GM20000 (cell line): ENCODE results near the gene SNIP1.
"Not testable (repeated sequence)": the region's sequence is repeated elsewhere in the genome, so short reads cannot be mapped to it uniquely, and the experiment has no call there.

Source experiments
- DNase-seq: peaks from one replicate; pipeline ENCODE4 v3.0.0; 2012; ENCODE audit warnings: low spot score
- TF ChIP-seq, protein P1 (sequence below): IDR thresholded peaks from 2 replicates; pipeline ENCODE4 v1.5.1; 2012; ENCODE audit warnings: mild to moderate bottlenecking, control low read depth; ENCODE audit errors: extremely low read depth, missing control alignments

The SNIP1 gene

DNA sequence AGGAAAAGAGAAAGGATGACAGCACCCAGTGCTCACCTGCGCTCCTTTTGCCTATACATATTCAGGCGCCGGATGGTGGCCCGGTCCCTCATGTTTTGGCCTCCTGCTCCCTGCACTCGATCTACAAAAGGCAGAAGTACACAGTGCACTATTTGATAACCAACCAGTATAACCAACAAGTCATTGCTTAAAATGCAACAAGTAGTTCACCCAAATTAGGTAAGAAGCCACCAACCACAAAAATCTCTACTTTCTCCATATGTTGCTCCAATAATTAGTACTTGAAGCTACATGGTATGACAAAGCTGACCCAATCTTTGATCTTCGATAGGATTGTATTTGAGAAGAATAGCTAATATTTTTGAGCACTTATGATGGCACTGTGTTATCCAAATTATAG, 39.6 kb upstream of the SNIP1 start:
- DNase-seq, result no peak
- TF ChIP-seq, protein P1, sequence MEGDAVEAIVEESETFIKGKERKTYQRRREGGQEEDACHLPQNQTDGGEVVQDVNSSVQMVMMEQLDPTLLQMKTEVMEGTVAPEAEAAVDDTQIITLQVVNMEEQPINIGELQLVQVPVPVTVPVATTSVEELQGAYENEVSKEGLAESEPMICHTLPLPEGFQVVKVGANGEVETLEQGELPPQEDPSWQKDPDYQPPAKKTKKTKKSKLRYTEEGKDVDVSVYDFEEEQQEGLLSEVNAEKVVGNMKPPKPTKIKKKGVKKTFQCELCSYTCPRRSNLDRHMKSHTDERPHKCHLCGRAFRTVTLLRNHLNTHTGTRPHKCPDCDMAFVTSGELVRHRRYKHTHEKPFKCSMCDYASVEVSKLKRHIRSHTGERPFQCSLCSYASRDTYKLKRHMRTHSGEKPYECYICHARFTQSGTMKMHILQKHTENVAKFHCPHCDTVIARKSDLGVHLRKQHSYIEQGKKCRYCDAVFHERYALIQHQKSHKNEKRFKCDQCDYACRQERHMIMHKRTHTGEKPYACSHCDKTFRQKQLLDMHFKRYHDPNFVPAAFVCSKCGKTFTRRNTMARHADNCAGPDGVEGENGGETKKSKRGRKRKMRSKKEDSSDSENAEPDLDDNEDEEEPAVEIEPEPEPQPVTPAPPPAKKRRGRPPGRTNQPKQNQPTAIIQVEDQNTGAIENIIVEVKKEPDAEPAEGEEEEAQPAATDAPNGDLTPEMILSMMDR, result no peak

DNA sequence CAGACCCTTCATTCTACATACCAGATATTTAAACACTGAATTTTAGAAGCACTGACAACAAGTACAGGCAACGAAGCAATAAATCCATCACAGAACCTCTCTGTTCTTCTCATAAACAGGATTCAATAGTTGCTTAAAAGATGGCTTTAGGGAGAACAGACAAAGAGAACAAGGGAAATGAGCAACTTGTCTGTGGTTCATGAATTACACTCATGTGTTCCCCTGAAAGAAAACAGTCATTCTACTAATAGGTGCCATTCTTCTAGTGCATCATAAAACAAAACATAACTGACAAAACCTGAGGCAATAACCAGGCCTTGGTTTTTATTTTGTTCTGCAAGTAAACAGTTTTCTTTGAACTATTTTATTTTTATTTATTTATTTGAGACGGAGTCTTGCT, 34.8 kb upstream of the SNIP1 start:
- TF ChIP-seq, protein P1, result no peak
- DNase-seq, result no peak

DNA sequence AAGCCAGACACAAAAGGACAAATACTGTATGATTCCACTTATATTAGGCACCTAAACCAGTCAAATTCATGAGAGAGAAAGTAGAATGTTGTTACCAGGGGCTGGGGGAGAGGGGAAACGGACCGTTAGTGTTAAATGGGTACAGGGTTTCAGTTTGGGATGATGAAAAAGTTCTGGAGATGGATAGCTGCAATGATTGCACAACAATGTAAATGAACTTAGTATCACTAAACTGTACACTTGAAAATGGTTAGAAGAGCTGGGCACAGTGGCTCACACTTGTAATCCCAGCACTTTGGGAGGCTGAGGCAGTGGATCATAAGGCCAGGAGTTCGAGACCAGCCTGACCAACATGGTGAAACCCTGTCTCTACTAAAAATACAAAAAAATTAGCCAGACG, 30.5 kb upstream of the SNIP1 start:
- not testable (repeated sequence) for DNase-seq

DNA sequence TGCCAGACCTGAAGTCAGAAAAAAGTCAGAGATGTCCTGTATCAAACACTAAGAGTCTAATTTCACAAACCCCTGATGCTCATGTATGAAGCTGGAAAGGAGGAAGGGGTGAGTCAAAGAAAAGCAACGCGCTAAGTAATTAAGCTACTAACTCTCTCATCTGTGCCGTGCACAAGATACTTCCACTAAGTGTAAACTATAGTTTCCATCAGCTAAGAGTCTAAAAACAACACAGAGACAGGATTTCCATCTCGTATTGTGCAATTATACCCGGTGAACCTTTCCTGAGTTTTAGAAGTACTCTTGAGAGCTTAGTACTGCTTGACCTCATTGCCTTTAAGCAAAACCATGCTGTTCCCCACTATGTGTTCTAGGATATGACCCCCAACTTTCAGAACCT, 21.6 kb upstream of the SNIP1 start:
- DNase-seq, result no peak
- TF ChIP-seq, protein P1, result no peak

DNA sequence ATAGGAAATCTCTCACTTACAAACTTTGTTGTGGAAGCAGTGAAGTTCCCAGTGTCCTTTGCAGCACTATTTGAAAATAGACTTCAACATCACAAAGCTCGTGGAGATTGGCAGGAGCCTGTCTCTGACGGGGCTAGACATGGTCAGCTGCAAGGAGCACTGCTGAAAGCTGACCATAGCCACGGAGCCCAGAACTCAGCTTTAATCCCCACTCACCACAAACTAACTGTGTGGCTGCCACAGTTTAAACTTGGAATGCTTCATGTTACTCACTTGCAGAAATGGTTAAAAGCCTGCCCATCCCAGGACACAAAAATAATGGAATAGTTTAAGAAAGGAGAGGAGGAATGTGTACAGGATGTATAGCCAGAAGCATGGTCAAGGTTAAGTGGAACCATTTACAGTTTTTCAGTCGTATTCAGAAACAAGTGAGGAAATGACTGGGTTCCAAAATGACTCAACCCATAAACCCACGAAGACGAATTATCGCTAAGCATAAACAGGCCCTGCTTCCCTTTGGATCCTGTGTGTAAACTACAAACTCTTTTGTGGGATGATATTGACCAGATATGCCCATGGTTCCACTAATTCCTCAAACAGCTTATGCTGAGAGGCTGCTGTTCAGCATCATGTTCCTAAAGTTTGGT, 20.9 kb upstream of the SNIP1 start:
- DNase-seq, result no peak
- TF ChIP-seq, protein P1, result no peak

DNA sequence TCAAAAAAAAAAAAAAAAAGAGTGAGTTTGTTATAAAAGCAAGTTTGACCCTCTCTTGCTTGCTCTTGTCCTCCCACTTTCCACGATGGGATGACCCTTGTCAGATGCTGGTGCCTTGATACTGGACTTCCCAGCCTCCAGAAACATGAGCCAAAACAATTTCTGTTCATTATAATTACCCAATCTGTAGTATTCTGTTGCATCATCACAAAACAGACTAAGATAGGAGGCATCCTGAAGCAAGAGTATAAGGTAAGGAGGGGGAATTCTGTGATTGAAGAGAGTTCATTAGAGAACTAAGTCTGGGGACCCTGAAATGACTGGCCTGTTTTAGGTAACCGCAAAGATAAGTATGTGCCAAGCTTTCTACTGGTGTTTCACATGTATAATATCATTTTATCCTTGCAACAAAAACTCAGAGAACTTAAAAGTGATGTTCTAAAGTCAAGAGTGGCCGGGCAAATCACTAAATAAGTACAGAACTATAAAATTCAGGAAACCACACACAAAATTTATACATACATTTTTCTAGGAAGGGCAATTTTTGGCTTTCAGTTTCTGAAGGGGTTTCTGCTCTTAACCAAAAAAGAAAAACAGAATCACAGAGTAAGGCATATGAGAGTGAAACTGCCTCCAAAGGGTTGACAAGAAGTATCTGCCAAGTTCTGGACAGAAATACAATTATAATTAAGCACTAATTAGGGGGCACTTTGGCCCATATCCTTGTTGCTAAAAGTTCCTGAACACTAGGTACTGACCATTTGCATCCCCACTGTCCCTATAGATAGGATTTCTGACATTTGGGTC, 16.6 kb upstream of the SNIP1 start:
- no peak for DNase-seq
- TF ChIP-seq, protein P1, result no peak

DNA sequence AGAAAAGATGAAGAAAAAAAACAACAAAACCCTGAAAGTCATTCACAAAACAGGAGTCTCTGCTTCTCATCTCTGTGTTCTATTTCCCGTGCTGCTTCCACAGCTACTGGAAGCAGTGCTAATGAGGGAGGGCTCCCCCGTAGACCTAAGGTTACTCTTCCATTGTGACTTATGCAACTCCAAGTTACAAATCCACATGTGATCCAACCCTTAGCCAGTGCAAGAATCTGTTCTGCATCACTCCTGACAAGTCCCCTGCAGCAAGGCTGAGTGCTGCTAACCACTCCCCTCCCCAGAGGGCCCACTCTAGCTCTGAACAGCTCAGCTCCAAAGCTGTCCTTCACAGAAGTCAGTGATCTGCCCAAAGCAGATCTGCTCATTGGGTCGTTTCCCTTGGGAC, 12.9 kb upstream of the SNIP1 start:
- DNase-seq, result no peak
- TF ChIP-seq, protein P1, result no peak
